Caco-2 (cell line): ENCODE data around the gene KLHL17. TPM values are rescaled to one million over a fixed set of nuclear protein-coding genes. Genes with fewer than 3 reads are reported as not detected.

ENCODE experiments used
- BruUV-seq: library from RNA; stranded (reverse); fragments of 400-500 nt; replicated peaks from 2 replicates; lab custom pipeline; 2021; lab: Mats Ljungman, UMichigan
- CTCF ChIA-PET: fragments of 300-600 bp; sonication (Branson Sonifier 250); formaldehyde crosslinking; loops from one replicate; lab custom pipeline; 2022; ENCODE audit warnings: antibody characterized with exemption; lab: Charles Lee
- POLR2A ChIA-PET: fragments of 300-600 bp; sonication (Branson Sonifier 250); formaldehyde crosslinking; loops from one replicate; lab custom pipeline; 2022; ENCODE audit warnings: antibody characterized with exemption; lab: Charles Lee
- DNase-seq, 2 experiments: peaks; one replicate each; pipeline versions ENCODE4 v3.0.0 to v3.0.0-alpha.2; 2020 to 2022
- H3K27me3 ChIP-seq: replicated peaks from 2 replicates; pipeline ENCODE4 v1.6.0; 2011; ENCODE audit warnings: low read length; ENCODE audit not compliant: control insufficient read depth, insufficient read depth
- H3K36me3 ChIP-seq: 2 replicates; pipeline ENCODE4 v1.5.1; 2011; ENCODE audit warnings: low read length; ENCODE audit not compliant: control insufficient read depth, insufficient read depth
- H3K4me1 ChIP-seq: fragments of 250-450 bp; sonication (Bioruptor Pico); 2 replicates; pipeline ENCODE4 v1.5.1; 2020; ENCODE audit warnings: mild to moderate bottlenecking
- H3K4me3 ChIP-seq: 2 replicates; pipeline ENCODE4 v1.5.1; 2011; ENCODE audit warnings: low read depth, mild to moderate bottlenecking, control low read depth, low read length
- H3K9me3 ChIP-seq: fragments of 250-450 bp; sonication (Bioruptor Pico); 2 replicates; pipeline ENCODE4 v1.5.1; 2020; ENCODE audit warnings: mild to moderate bottlenecking, moderate library complexity
- H3K27ac Mint-ChIP-seq: one replicate; pipeline ENCODE4 v1.8.0; 2022; ENCODE audit warnings: mixed read lengths; ENCODE audit not compliant: unreplicated experiment
- H3K27me3 Mint-ChIP-seq: one replicate; pipeline ENCODE4 v1.8.0; 2022; ENCODE audit warnings: mixed read lengths; ENCODE audit not compliant: insufficient read depth, unreplicated experiment
- H3K36me3 Mint-ChIP-seq: one replicate; pipeline ENCODE4 v1.8.0; 2022; ENCODE audit warnings: mild to moderate bottlenecking, mixed read lengths; ENCODE audit not compliant: insufficient read depth, unreplicated experiment
- H3K4me1 Mint-ChIP-seq: one replicate; pipeline ENCODE4 v1.8.0; 2022; ENCODE audit warnings: low read depth, mixed read lengths; ENCODE audit not compliant: unreplicated experiment
- H3K4me3 Mint-ChIP-seq: one replicate; pipeline ENCODE4 v1.8.0; 2022; ENCODE audit warnings: mild to moderate bottlenecking, moderate library complexity, mixed read lengths; ENCODE audit not compliant: unreplicated experiment
- H3K9me3 Mint-ChIP-seq: one replicate; pipeline ENCODE4 v1.8.0; 2022; ENCODE audit warnings: mixed read lengths; ENCODE audit not compliant: unreplicated experiment
- CTCF ChIP-seq, 2 experiments: fragments of 200-600 bp in 1 of 2; IDR thresholded peaks; 1 replicate in 1 of 2; 2 replicates in 1 of 2; pipeline versions ENCODE4 v1.5.1 to v1.8.0; 2011 to 2022; ENCODE audit warnings: antibody characterized with exemption in 1 of 2, control low read depth in 1 of 2, inconsistent platforms in 1 of 2, low read depth in 1 of 2, low read length in 1 of 2, mild to moderate bottlenecking in 1 of 2, moderate library complexity in 1 of 2; ENCODE audit not compliant: insufficient read depth in 1 of 2, severe bottlenecking in 1 of 2, unreplicated experiment in 1 of 2
- intact Hi-C: fragments of 100-400 bp; cut with micrococcal nuclease; formaldehyde crosslinking; loops from one replicate; pipeline ENCODE4 v1.10.0; 2022; ENCODE audit not compliant: unreplicated experiment
- total RNA-seq: library from RNA; stranded (reverse); gene quantifications from 2 replicates; pipeline ENCODE4 v1.2.3, GENCODE V29; 2022

KLHL17 gene
- total RNA-seq, 1 experiment from 2014 or later = 33.1 TPM

- H3K36me3 ChIP-seq = no peaks in the 10 kb centered on the region
These were observed 32.6 kb upstream of the KLHL17 start for GRCh38 chr1:927748-928147.

GRCh38 chr1:928825-929661 is 31.3 kb upstream of the KLHL17 start:
- H3K9me3 Mint-ChIP-seq = no peaks in the 10 kb centered on the region
- H3K36me3 ChIP-seq = no peaks in the 10 kb centered on the region
- H3K27me3 ChIP-seq = peaks cover 6% of the 10 kb centered on the region; the same call in 1 of the 2 replicates
- H3K36me3 Mint-ChIP-seq = no peaks in the 10 kb centered on the region
- TF ChIP-seq CTCF (IDR thresholded peaks at IDR 0.05; ENCODE audit: insufficient read depth in 1 of 2, low read depth in 1 of 2, low read length in 1 of 2, severe bottlenecking in 1 of 2, unreplicated experiment in 1 of 2) = no peak
- H3K4me1 ChIP-seq = no peaks in the 10 kb centered on the region
- CTCF ChIA-PET = no interaction called here
- no peak overlapping the region for H3K4me3 ChIP-seq
- no peak overlapping the region for H3K27ac Mint-ChIP-seq
- H3K4me1 Mint-ChIP-seq = no peaks in the 10 kb centered on the region
- DNase-seq = no peak
- BruUV-seq = no TSS peak
- H3K9me3 ChIP-seq = no peaks in the 10 kb centered on the region
- POLR2A ChIA-PET = no interaction called here
- H3K27me3 Mint-ChIP-seq = peaks cover 13% of the 10 kb centered on the region
- intact Hi-C loops = no loop called here
- no peak overlapping the region for H3K4me3 Mint-ChIP-seq

More at GRCh38 chr1:927748-928147, 32.6 kb upstream of the KLHL17 start:
- BruUV-seq = no TSS peak
- Mint-ChIP-seq H3K9me3 (no peaks in the 10 kb centered on the region), H3K27me3 (peaks cover 13% of the 10 kb centered on the region), H3K36me3 (no peaks in the 10 kb centered on the region), H3K4me1 (no peaks in the 10 kb centered on the region), H3K4me3 (no peak overlapping the region), H3K27ac (no peak overlapping the region)
- ChIA-PET POLR2A (no interaction called here), CTCF (no interaction called here)
- no peak overlapping the region for H3K4me3 ChIP-seq
- no peaks in the 10 kb centered on the region for H3K9me3 ChIP-seq
- intact Hi-C loops = no loop called here
- no peak for TF ChIP-seq CTCF (IDR thresholded peaks at IDR 0.05; ENCODE audit: insufficient read depth in 1 of 2, low read depth in 1 of 2, low read length in 1 of 2, severe bottlenecking in 1 of 2, unreplicated experiment in 1 of 2)
- H3K27me3 ChIP-seq = peaks cover 6% of the 10 kb centered on the region; the same call in 1 of the 2 replicates
- DNase-seq = no peak
- H3K4me1 ChIP-seq = no peaks in the 10 kb centered on the region

- ChIA-PET POLR2A (no interaction called here), CTCF (no interaction called here)
- Mint-ChIP-seq H3K27ac (no peak overlapping the region), H3K27me3 (peaks cover 13% of the 10 kb centered on the region), H3K9me3 (no peaks in the 10 kb centered on the region), H3K4me3 (no peak overlapping the region), H3K36me3 (no peaks in the 10 kb centered on the region), H3K4me1 (peaks cover 4% of the 10 kb centered on the region)
- Histone ChIP-seq H3K4me1 (no peaks in the 10 kb centered on the region), H3K9me3 (no peaks in the 10 kb centered on the region), H3K27me3 (peaks cover 6% of the 10 kb centered on the region; the same call in 1 of the 2 replicates), H3K36me3 (no peaks in the 10 kb centered on the region), H3K4me3 (no peak overlapping the region)
- no peak for TF ChIP-seq CTCF (IDR thresholded peaks at IDR 0.05; ENCODE audit: insufficient read depth in 1 of 2, low read depth in 1 of 2, low read length in 1 of 2, severe bottlenecking in 1 of 2, unreplicated experiment in 1 of 2)
- no peak for DNase-seq
- no TSS peak for BruUV-seq
- intact Hi-C loops = no loop called here
These were observed 30.4 kb upstream of the KLHL17 start for GRCh38 chr1:929712-930632.
